ES-I3 (cell line): ENCODE data around the gene USP35.

Experiments used
- H3K36me3 ChIP-seq: 2 replicates; pipeline ENCODE4 v1.6.1; 2013; ENCODE audit warnings: mild to moderate bottlenecking, low read length, control low read depth, moderate library complexity; ENCODE audit not compliant: insufficient read depth
- H3K4me1 ChIP-seq: 2 replicates; pipeline ENCODE4 v1.6.1; 2013; ENCODE audit warnings: mild to moderate bottlenecking, control low read depth, low read length; ENCODE audit not compliant: insufficient read depth
- H3K9ac ChIP-seq: 2 replicates; pipeline ENCODE4 v1.6.1; 2013; ENCODE audit warnings: low read depth, mild to moderate bottlenecking, low read length, moderate library complexity
- H3K9me3 ChIP-seq: 2 replicates; pipeline ENCODE4 v1.6.1; 2013; ENCODE audit warnings: mild to moderate bottlenecking, low read length, moderate library complexity; ENCODE audit not compliant: control insufficient read depth, insufficient read depth

The USP35 gene

DNA sequence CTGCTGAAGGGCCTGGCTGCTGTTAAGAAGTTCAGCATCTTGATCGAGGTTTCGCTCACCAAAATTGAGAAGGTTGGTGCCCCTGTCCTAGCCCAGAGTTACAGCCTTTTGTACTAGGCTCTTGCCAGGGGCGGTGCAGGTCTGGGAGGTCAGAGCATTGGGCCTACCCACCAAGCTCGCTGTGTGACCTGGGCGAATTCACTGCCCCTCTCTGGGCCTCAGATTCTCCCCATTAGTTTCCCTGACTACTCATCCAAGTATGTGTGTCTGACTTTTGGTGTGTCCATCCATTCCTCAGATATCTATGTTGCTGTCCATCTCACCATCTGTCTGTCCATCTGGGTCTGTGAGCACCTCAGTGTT is 10.9 kb downstream of the USP35 start:
- Histone ChIP-seq H3K9ac (no peak overlapping the region), H3K36me3 (no peaks in the 10 kb centered on the region), H3K4me1 (no peaks in the 10 kb centered on the region), H3K9me3 (no peaks in the 10 kb centered on the region)

DNA sequence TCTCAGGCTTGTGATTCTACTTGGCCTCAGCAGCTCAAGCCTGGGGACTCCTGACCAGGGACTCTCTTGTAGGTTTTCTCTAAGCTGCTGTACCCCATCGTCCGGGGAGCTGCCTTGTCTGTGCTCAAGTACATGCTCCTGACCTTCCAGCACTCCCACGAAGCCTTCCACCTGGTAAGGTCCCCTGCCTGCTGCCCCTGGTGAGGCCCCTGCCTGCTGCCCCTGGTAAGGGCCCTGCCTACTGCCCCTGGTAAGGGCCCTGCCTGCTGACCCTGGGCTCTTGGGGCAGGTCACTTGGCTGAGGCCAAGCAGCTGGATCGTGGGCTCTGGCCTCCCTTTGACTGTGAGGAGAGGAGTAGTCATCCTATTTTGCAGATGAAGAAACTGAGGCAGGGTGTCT is 11.3 kb downstream of the USP35 start:
- H3K4me1 ChIP-seq: no peaks in the 10 kb centered on the region
- no peak overlapping the region for H3K9ac ChIP-seq
- H3K9me3 ChIP-seq: no peaks in the 10 kb centered on the region
- no peaks in the 10 kb centered on the region for H3K36me3 ChIP-seq

DNA sequence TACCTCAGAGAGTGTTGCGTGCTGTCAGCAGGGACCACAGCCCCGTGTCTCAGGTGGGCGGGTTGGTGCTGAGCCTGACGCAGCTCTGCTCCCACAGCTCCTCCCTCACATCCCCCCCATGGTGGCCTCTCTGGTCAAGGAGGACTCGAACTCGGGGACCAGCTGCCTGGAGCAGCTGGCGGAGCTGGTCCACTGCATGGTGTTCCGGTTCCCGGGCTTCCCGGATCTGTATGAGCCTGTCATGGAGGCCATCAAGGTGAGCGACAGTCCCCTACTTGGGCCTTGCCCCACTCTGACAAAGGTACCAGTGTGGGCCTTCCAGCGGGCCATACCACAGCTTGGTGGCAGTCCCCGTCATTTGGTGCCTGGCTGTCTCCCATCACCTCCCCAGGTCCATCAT is 11.8 kb downstream of the USP35 start:
- H3K36me3 ChIP-seq: no peaks in the 10 kb centered on the region
- no peak overlapping the region for H3K9ac ChIP-seq
- H3K9me3 ChIP-seq: no peaks in the 10 kb centered on the region
- H3K4me1 ChIP-seq: no peaks in the 10 kb centered on the region

DNA sequence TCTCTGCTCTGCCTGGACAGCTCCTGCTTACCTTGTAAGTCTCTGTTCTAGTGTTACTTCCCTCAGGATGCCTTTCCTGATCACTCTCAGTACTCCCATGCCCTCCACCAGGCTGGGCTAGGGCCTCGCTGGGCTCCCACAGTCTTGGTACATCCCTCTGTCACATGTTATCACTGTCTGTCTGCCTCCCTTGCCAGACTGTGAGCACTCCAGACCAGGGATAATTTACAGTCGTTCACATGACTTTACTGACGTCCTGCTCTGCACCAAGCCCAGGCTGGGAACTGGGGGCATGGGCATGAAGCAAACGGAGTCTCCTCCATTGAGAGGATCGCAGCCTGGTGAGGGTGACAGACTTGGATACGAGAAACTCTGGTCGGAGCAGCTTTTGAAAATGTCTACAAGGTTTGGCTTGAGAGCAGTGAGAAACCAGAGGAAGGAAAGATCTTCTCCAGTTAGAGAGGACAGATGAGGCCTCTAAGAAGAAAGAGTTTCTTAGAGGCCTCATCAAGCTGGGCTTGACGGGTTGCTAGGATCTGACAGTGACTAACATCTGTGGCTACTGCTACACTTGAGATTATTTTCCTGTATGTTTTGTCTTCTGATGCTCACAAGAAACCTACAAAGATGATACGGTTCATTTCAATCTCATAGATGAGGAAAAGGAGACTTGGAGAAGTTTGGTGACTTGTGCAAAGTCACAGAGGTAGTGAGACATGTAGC is 12.5 kb downstream of the USP35 start:
- no peaks in the 10 kb centered on the region for H3K36me3 ChIP-seq
- H3K9ac ChIP-seq: no peak overlapping the region
- no peaks in the 10 kb centered on the region for H3K4me1 ChIP-seq
- H3K9me3 ChIP-seq: no peaks in the 10 kb centered on the region

DNA sequence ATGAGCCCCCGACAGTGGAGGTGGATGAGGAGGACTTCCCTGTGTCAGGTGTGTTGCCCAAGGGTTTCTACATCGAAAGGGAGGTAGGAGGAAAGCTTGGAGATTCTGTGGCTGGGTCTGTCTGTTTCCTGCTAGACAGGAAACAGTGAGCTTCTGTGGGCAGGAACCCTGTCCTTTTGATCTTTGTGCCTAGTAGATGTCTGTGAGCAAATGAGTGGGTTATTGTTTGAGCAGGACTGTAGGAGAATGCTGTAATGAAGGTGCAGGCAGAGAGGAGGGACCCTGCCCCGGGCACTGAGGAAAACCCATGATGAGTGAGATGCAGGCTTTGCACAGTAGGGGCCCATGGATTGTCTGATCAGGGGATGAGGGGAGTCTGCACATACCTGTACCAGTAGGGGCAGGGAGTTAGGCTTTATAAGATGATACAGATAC is 14.0 kb downstream of the USP35 start:
- Histone ChIP-seq H3K36me3 (peaks cover 3% of the 10 kb centered on the region; the same call in 1 of the 2 replicates), H3K9ac (no peak overlapping the region), H3K4me1 (no peaks in the 10 kb centered on the region), H3K9me3 (no peaks in the 10 kb centered on the region)

DNA sequence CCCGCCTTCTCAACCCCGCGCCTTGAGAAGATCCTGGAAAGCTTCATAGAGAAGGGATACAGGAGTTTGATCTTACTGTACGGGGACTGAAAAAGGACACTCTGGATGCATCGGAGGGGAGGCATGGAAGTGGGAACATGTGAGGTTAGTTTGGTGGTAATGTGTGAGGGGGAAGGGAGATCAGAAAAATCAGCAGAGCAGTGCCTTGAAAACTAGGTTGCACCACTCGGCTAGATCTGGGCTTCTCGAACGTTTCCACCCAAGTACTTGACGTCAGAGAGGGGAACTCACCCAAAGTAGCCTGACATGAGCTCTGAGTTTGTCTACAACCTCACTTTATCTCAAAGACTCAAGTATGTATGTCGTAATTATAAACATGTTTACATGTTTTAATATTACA is 14.5 kb downstream of the USP35 start:
- H3K4me1 ChIP-seq: no peaks in the 10 kb centered on the region
- H3K9ac ChIP-seq: no peak overlapping the region
- peaks cover 3% of the 10 kb centered on the region; the same call in 1 of the 2 replicates for H3K36me3 ChIP-seq
- no peaks in the 10 kb centered on the region for H3K9me3 ChIP-seq

DNA sequence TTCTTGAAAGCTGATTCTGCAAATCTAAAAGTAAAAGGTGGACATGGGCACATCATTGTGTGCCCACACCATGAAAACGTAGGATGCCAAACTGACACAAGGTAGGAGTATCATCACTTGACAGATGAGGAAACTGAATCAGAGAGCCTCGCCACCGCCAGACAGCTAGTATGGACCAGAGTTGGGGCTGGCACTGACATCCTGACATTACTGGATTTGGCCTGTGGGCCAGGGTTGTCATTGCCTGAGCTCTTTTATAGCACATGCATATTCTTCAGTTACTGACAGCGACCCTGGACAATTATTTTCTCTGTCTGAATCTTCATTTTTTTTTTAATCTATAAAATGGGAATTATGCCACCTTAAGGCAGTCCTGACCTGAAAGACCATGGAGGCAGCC is 16.5 kb downstream of the USP35 start:
- Histone ChIP-seq H3K4me1 (no peaks in the 10 kb centered on the region), H3K36me3 (peaks cover 3% of the 10 kb centered on the region; the same call in 1 of the 2 replicates), H3K9me3 (no peaks in the 10 kb centered on the region), H3K9ac (no peak overlapping the region)

DNA sequence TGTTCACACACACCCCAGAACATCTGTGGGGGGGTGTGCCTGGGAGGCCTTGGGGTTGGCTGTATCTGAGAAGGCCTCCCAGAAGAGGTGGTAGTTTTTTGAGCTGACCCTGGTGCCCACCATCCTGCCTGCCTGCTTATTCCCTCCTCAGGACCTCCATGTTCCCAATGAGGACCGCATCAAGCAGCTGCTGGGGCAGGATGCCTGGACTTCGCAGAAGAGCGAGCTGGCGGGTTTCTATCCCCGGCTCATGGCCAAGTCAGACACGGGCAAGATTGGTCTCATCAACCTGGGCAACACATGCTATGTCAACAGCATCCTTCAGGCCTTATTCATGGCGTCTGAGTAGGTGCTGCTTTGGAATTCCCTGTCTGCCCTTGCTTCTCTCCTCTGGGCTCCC is 17.0 kb downstream of the USP35 start:
- Histone ChIP-seq H3K9me3 (no peaks in the 10 kb centered on the region), H3K4me1 (no peaks in the 10 kb centered on the region), H3K36me3 (peaks cover 3% of the 10 kb centered on the region; the same call in 1 of the 2 replicates), H3K9ac (no peak overlapping the region)

DNA sequence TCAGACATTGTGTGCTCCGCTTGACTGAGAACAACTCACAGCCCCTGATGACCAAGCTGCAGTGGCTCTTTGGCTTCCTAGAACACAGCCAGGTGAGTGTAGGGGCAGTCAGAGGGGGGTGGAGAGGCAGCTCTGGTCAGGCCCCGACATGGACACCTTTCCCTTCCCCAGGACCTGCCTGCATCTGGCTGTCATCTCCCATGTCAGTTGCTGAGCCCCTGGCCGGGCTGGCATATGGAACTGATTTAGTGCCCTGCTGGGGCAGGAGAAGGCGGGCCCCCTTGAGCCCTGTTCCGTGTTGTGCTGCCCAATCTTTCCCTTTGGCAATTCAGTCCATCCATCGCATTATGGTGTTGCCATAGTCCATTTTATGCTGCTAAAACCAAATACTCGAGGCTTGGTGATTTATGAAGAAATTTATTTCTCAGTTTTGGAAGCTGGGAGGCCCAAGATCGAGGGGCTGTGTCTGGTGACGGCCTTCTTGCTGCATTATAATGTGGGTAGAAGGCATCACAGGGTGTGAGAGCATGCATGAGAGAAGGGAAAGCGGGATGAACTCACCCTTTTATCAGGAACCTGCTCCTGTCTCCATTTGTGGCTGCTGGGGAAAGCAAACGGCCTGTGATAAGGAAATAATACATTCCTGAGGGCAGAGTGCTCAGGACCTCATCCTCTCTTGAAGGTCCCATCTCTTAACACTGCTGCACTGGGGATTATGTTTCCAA is 19.0 kb downstream of the USP35 start:
- Histone ChIP-seq H3K9me3 (no peaks in the 10 kb centered on the region), H3K9ac (no peak overlapping the region), H3K4me1 (no peaks in the 10 kb centered on the region)

DNA sequence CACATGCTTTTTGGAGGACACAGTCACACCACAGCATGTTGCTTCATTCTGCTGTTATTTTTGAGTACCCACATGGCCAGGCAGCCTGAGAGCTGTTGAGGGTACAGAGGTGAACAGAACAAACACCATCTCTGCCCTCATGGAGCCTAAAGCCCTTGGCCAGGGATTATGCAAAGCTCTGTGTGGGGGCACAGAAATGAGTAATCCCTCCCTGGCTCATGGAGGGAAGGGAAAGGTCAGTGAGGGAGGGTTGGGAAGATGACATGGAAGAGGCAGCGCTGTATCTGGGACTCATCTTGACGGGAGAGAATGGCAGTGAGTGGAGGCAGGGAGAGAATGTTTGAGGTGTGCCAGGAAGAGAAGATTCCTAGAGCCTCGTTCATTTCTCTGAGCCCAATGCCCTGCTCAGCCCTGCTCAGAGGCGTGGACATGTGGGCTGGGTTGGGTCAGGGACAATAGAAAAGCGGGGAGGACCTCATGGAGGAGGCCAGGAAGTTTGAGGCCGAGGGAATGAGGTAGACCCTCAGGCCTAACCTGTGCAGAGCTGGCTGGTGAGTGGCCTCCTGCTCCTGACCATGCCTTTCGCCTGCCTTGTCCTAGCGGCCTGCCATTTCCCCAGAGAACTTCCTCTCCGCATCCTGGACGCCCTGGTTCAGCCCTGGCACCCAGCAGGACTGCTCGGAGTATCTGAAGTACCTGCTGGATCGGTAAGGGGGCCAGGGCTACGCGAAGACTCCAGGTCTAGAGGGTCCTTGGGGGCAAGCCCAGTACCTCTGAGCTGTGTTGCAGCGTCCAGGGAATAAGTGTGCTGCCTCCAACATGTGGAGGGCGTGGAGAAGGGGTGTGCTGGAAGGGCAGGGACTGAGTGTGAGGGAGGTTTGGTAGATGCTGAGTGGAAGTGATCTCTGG is 19.8 kb downstream of the USP35 start:
- no peaks in the 10 kb centered on the region for H3K9me3 ChIP-seq
- no peaks in the 10 kb centered on the region for H3K4me1 ChIP-seq
- peaks cover 3% of the 10 kb centered on the region; the same call in 1 of the 2 replicates for H3K36me3 ChIP-seq
- no peak overlapping the region for H3K9ac ChIP-seq

More for the DNA sequence above, 19.0 kb downstream of the USP35 start:
- H3K36me3 ChIP-seq: peaks cover 3% of the 10 kb centered on the region; the same call in 1 of the 2 replicates

DNA sequence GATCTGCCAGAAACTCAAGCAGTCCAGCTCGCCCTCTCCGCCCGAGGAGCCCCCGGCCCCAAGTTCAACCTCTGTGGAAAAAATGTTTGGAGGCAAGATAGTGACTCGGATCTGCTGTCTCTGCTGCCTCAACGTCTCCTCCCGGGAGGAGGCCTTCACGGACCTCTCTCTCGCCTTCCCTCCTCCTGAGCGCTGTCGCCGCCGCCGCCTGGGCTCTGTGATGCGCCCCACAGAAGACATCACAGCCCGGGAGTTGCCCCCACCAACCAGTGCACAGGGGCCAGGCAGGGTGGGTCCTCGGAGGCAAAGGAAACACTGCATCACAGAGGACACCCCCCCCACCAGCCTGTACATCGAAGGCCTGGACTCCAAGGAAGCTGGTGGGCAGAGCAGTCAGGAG is 20.8 kb downstream of the USP35 start:
- Histone ChIP-seq H3K4me1 (no peaks in the 10 kb centered on the region), H3K9ac (no peak overlapping the region), H3K9me3 (no peaks in the 10 kb centered on the region), H3K36me3 (peaks cover 3% of the 10 kb centered on the region; the same call in 1 of the 2 replicates)

DNA sequence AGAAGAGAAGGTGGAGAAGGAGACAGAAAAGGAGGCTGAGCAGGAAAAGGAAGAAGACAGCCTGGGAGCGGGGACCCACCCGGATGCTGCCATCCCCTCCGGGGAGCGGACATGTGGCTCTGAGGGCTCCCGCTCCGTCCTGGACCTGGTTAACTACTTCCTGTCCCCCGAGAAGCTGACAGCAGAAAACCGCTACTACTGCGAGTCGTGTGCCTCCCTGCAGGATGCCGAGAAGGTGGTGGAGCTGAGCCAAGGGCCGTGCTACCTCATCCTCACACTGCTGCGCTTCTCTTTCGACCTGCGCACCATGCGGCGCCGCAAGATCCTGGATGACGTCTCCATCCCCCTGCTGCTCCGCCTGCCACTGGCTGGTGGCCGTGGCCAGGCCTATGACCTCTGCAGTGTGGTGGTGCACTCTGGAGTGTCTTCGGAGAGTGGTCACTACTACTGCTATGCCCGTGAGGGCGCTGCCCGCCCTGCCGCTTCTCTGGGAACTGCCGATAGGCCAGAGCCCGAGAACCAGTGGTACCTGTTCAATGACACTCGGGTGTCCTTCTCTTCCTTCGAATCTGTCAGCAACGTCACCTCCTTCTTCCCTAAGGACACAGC is 21.4 kb downstream of the USP35 start:
- no peak overlapping the region for H3K9ac ChIP-seq
- H3K36me3 ChIP-seq: peaks cover 3% of the 10 kb centered on the region; the same call in 1 of the 2 replicates
- H3K9me3 ChIP-seq: no peaks in the 10 kb centered on the region
- no peaks in the 10 kb centered on the region for H3K4me1 ChIP-seq

DNA sequence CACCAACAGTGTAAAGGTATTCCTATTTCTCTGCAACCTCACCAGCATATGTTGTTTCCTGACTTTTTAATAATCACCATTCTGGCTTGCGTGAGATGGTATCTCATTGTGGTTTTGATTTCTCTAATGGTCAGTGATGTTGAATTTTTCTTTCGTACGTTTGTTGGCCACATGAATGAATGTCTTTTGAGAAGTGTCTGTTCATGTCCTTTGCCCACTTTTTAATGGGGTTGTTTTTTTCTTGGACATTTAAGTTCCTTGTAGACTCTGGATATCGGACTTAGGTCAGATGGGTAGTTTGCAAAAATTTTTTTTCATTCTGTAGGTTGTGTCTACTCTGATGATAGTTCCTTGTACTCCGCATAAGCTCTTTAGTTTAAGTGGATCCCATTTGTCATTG is 22.8 kb downstream of the USP35 start:
- H3K9me3 ChIP-seq: no peaks in the 10 kb centered on the region

More for the DNA sequence above, 22.8 kb downstream of the USP35 start:
- peaks cover 3% of the 10 kb centered on the region; the same call in 1 of the 2 replicates for H3K36me3 ChIP-seq
- no peaks in the 10 kb centered on the region for H3K4me1 ChIP-seq
- H3K9ac ChIP-seq: no peak overlapping the region
